ENCODE results near the gene SLC4A2. TPM values are rescaled to one million over a fixed set of nuclear protein-coding genes. Genes with fewer than 3 reads are reported as not detected.

The SLC4A2 gene
- total and polyA plus RNA-seq, 4 donors: 27.5 to 98.8 (median 72.6) TPM

GRCh38 chr7:151032936-151033863 is 26.2 kb upstream of the SLC4A2 start:
- no peak for TF ChIP-seq FOXA1 (IDR thresholded peaks at IDR 0.05)
- no peak for TF ChIP-seq EGR1 (IDR thresholded peaks at IDR 0.05; ENCODE audit: low read depth in 2 of 2)
- TF ChIP-seq RXRA (IDR thresholded peaks at IDR 0.05): no peak
- TF ChIP-seq FOXA2 (IDR thresholded peaks at IDR 0.05): no peak
- no peak for TF ChIP-seq HNF4G (IDR thresholded peaks at IDR 0.05)
- no peak for TF ChIP-seq GABPA (IDR thresholded peaks at IDR 0.05 in 1 of 2, conservative IDR thresholded peaks at IDR 0.05 in 1 of 2)
- no peak for TF ChIP-seq NR2F2 (IDR thresholded peaks at IDR 0.05)
- no peak for TF ChIP-seq YY1 (IDR thresholded peaks at IDR 0.05)
- no peak for TF ChIP-seq TAF1 (conservative IDR thresholded peaks at IDR 0.05)
- WGBS: 93% methylated on average over 17 of the region's 17 CpGs
- Histone ChIP-seq H3K27me3 (ENCODE audit: control insufficient read depth in 4 of 4, insufficient read depth in 4 of 4, low read length in 3 of 4) (no peaks in the 10 kb centered on the region), H3K27ac (ENCODE audit: low read depth in 1 of 2, low read length in 2 of 2) (no peak overlapping the region), H3K9me3 (ENCODE audit: control insufficient read depth in 4 of 4, low read length in 3 of 4) (no peaks in the 10 kb centered on the region), H3K4me1 (ENCODE audit: control insufficient read depth in 4 of 4, insufficient read depth in 4 of 4, low read length in 3 of 4) (peaks cover 5 to 8% (median 6%) of the 10 kb centered on the region in 4 donors), H3K9ac (ENCODE audit: low read depth in 1 of 2, low read length in 2 of 2) (no peak overlapping the region), H3K36me3 (ENCODE audit: control insufficient read depth in 4 of 4, insufficient read depth in 3 of 4, low read depth in 1 of 4, low read length in 3 of 4) (peaks cover 0 to 22% (median 5%) of the 10 kb centered on the region in 4 donors), H3K4me3 (ENCODE audit: low read depth in 1 of 3, low read length in 3 of 3) (no peak overlapping the region)
- no peak for DNase-seq (ENCODE audit: low spot score)

DNA sequence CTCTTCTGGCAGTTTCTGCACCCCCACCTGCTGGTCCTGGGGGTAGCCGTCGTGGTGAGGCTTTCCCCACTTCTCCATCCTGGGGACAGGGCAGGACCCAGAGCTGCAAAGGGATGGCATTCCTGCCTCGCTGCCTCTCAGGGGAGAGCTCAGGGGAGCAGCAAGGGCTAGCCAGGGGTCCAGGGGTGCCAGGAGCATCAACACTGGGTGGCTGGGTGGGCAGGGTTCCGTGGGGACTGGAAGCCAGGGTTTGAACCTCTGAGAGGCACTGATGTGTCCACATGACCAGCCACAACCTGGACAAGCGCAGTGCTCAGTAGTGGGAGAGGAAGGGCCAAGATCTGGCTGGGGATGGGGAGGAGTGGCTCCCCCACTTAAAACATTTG is 25.5 kb upstream of the SLC4A2 start:
- 92% methylated on average over 5 of the region's 5 CpGs for WGBS
- Histone ChIP-seq H3K4me3 (ENCODE audit: low read depth in 1 of 3, low read length in 3 of 3) (no peak overlapping the region), H3K27ac (ENCODE audit: low read depth in 1 of 2, low read length in 2 of 2) (no peak overlapping the region), H3K27me3 (ENCODE audit: control insufficient read depth in 4 of 4, insufficient read depth in 4 of 4, low read length in 3 of 4) (no peaks in the 10 kb centered on the region), H3K4me1 (ENCODE audit: control insufficient read depth in 4 of 4, insufficient read depth in 4 of 4, low read length in 3 of 4) (peaks cover 4 to 7% (median 4%) of the 10 kb centered on the region in 4 donors), H3K9me3 (ENCODE audit: control insufficient read depth in 4 of 4, low read length in 3 of 4) (no peaks in the 10 kb centered on the region), H3K9ac (ENCODE audit: low read depth in 1 of 2, low read length in 2 of 2) (no peak overlapping the region), H3K36me3 (ENCODE audit: control insufficient read depth in 4 of 4, insufficient read depth in 3 of 4, low read depth in 1 of 4, low read length in 3 of 4) (peaks cover 0 to 22% (median 5%) of the 10 kb centered on the region in 4 donors)
- TF ChIP-seq NR2F2 (IDR thresholded peaks at IDR 0.05): no peak
- no peak for DNase-seq (ENCODE audit: low spot score)

DNA sequence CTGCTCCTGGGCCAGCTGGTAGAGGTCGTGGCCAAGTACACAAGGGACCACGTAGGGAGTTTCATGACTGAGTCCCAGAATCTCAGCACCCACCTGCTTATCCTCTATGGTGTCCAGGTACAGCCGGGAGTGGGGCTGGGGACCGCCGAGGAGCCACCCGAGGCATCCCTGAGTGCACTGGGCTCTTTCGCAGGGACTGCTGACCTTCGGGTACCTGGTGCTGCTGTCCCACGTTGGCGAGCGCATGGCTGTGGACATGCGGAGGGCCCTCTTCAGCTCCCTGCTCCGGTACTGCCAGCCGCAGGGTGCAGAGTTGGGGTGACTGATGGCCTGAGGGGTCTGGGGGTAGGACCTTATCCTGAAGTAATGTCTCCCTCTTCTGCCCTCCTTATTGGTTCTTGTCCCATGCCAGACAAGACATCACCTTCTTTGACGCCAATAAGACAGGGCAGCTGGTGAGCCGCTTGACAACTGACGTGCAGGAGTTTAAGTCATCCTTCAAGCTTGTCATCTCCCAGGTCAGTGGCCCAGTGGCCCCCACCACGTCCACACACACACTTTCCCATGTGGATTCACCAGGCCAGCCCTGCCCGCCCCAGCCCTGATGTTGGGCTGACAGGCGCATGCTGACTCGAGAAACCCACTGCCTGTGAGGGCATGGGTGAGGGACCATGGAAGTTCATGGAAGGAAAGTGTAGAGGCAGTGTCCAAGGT is 24.9 kb upstream of the SLC4A2 start:
- WGBS: 94% methylated on average over 21 of the region's 21 CpGs
- Histone ChIP-seq H3K9ac (ENCODE audit: low read depth in 1 of 2, low read length in 2 of 2) (no peak overlapping the region), H3K27me3 (ENCODE audit: control insufficient read depth in 4 of 4, insufficient read depth in 4 of 4, low read length in 3 of 4) (no peaks in the 10 kb centered on the region), H3K9me3 (ENCODE audit: control insufficient read depth in 4 of 4, low read length in 3 of 4) (no peaks in the 10 kb centered on the region), H3K4me1 (ENCODE audit: control insufficient read depth in 4 of 4, insufficient read depth in 4 of 4, low read length in 3 of 4) (peaks cover 0 to 5% (median 0%) of the 10 kb centered on the region in 4 donors), H3K36me3 (ENCODE audit: control insufficient read depth in 4 of 4, insufficient read depth in 3 of 4, low read depth in 1 of 4, low read length in 3 of 4) (peaks cover 0 to 22% (median 5%) of the 10 kb centered on the region in 4 donors), H3K27ac (ENCODE audit: low read depth in 1 of 2, low read length in 2 of 2) (no peak overlapping the region), H3K4me3 (ENCODE audit: low read depth in 1 of 3, low read length in 3 of 3) (no peak overlapping the region)
- TF ChIP-seq FOXA2 (IDR thresholded peaks at IDR 0.05) (no peak), YY1 (IDR thresholded peaks at IDR 0.05) (no peak), HNF4G (IDR thresholded peaks at IDR 0.05) (no peak), JUND (IDR thresholded peaks at IDR 0.05) (no peak)
- no peak for DNase-seq (ENCODE audit: low spot score)

DNA sequence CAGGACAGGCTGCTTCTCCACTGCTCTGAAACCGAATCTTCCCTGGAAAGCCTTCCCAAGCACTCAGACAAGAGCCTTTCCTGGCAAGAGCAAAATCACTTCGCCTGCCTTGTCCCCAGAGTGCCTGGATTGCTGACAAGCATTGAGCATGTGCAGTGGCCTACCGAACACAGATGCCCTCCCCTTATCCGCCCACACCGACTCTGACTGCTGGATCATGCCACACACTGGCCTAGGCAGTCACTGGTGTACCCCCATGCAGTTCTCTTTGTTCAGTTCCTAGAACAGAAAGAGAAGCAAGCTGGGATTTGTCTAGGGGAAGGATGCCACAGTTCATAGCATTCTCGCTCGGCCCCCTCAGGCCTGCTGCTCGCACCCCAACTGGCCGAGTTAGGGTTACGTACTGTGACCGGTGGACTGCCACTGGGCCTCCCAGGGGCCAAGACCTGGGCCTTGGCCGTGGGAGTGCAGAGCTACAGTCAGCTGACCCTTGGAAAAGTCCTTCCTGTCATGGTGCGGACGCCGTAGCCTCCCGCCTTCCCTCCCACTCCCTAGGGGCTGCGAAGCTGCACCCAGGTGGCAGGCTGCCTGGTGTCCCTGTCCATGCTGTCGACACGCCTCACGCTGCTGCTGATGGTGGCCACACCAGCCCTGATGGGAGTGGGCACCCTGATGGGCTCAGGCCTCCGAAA is 24.2 kb upstream of the SLC4A2 start:
- Histone ChIP-seq H3K9me3 (ENCODE audit: control insufficient read depth in 4 of 4, low read length in 3 of 4) (no peaks in the 10 kb centered on the region), H3K27me3 (ENCODE audit: control insufficient read depth in 4 of 4, insufficient read depth in 4 of 4, low read length in 3 of 4) (no peaks in the 10 kb centered on the region), H3K27ac (ENCODE audit: low read depth in 1 of 2, low read length in 2 of 2) (no peak overlapping the region), H3K4me1 (ENCODE audit: control insufficient read depth in 4 of 4, insufficient read depth in 4 of 4, low read length in 3 of 4) (peaks cover 0 to 5% (median 0%) of the 10 kb centered on the region in 4 donors), H3K4me3 (ENCODE audit: low read depth in 1 of 3, low read length in 3 of 3) (no peak overlapping the region), H3K9ac (ENCODE audit: low read depth in 1 of 2, low read length in 2 of 2) (no peak overlapping the region), H3K36me3 (ENCODE audit: control insufficient read depth in 4 of 4, insufficient read depth in 3 of 4, low read depth in 1 of 4, low read length in 3 of 4) (peaks cover 0 to 22% (median 5%) of the 10 kb centered on the region in 4 donors)
- WGBS: 94% methylated on average over 21 of the region's 21 CpGs
- no peak for DNase-seq (ENCODE audit: low spot score)
- TF ChIP-seq NR2F2 (IDR thresholded peaks at IDR 0.05): no peak
